Mesenchymal stem cell (in vitro differentiated cells and primary cell): ENCODE results near the gene GNPTG.

Source experiments
- DNase-seq: peaks from one replicate; pipeline ENCODE4 v3.0.0-alpha.2; 2013
- H2AFZ ChIP-seq: one replicate; pipeline ENCODE4 v1.6.1; 2013; ENCODE audit warnings: low read depth, mild to moderate bottlenecking, control low read depth, inconsistent platforms, low read length, moderate library complexity
- H2AK5ac ChIP-seq: 2 replicates; pipeline ENCODE4 v1.6.1; 2013; ENCODE audit warnings: low read length, moderate library complexity, mild to moderate bottlenecking, inconsistent platforms; ENCODE audit not compliant: severe bottlenecking
- H2BK120ac ChIP-seq: one replicate; pipeline ENCODE4 v1.6.1; 2013; ENCODE audit warnings: low read depth, mild to moderate bottlenecking, inconsistent platforms, low read length, moderate library complexity
- H2BK12ac ChIP-seq, 2 experiments: one replicate each; pipeline ENCODE4 v1.6.1; 2013; ENCODE audit warnings: inconsistent platforms in 2 of 2, low read length in 2 of 2, mild to moderate bottlenecking in 2 of 2, moderate library complexity in 2 of 2, control low read depth in 1 of 2
- H2BK15ac ChIP-seq: one replicate; pipeline ENCODE4 v1.6.1; 2013; ENCODE audit warnings: mild to moderate bottlenecking, low read depth, inconsistent platforms; ENCODE audit not compliant: poor library complexity, severe bottlenecking
- H2BK5ac ChIP-seq: 2 replicates; pipeline ENCODE4 v1.6.1; 2013; ENCODE audit warnings: low read depth, mild to moderate bottlenecking, low read length, control low read depth, inconsistent platforms; ENCODE audit not compliant: poor library complexity, severe bottlenecking
- H3K14ac ChIP-seq, 2 experiments: one replicate each; pipeline ENCODE4 v1.6.1; 2013; ENCODE audit warnings: inconsistent platforms in 2 of 2, low read length in 2 of 2, control low read depth in 1 of 2, mild to moderate bottlenecking in 1 of 2, moderate library complexity in 1 of 2
- H3K18ac ChIP-seq, 2 experiments: one replicate each; pipeline ENCODE4 v1.6.1; 2013; ENCODE audit warnings: inconsistent platforms in 2 of 2, low read length in 2 of 2, control low read depth in 1 of 2, low read depth in 1 of 2, mild to moderate bottlenecking in 1 of 2
- H3K23ac ChIP-seq, 2 experiments: one replicate each; pipeline ENCODE4 v1.6.1; 2013; ENCODE audit warnings: inconsistent platforms in 2 of 2, low read length in 2 of 2, mild to moderate bottlenecking in 2 of 2, moderate library complexity in 2 of 2, control low read depth in 1 of 2
- H3K27ac ChIP-seq: 2 replicates; pipeline ENCODE4 v1.5.1; 2013; ENCODE audit warnings: mild to moderate bottlenecking, moderate library complexity, low read length, control low read depth, inconsistent platforms; ENCODE audit not compliant: poor library complexity, severe bottlenecking
- H3K27me3 ChIP-seq, 2 experiments: 2 replicates each; pipeline versions ENCODE4 v1.6.1 to v1.7.0; 2013; ENCODE audit warnings: low read length in 2 of 2, mild to moderate bottlenecking in 2 of 2, moderate library complexity in 2 of 2, control low read depth in 1 of 2, inconsistent platforms in 1 of 2; ENCODE audit not compliant: control insufficient read depth in 1 of 2, insufficient read depth in 1 of 2
- H3K36me3 ChIP-seq, 2 experiments: 2 replicates each; pipeline versions ENCODE4 v1.6.1 to v1.7.0; 2013; ENCODE audit warnings: low read length in 2 of 2, control low read depth in 1 of 2, inconsistent platforms in 1 of 2, low read depth in 1 of 2, mild to moderate bottlenecking in 1 of 2; ENCODE audit not compliant: insufficient read depth in 2 of 2, control insufficient read depth in 1 of 2
- H3K4ac ChIP-seq, 2 experiments: one replicate each; pipeline ENCODE4 v1.6.1; 2013; ENCODE audit warnings: inconsistent platforms in 2 of 2, low read length in 2 of 2, mild to moderate bottlenecking in 2 of 2, moderate library complexity in 2 of 2, control low read depth in 1 of 2, low read depth in 1 of 2
- H3K4me1 ChIP-seq: 2 replicates; pipeline ENCODE4 v1.6.1; 2013; ENCODE audit warnings: low read depth, low read length, control low read depth; ENCODE audit not compliant: control insufficient read depth, insufficient read depth
- H3K4me2 ChIP-seq: 2 replicates; pipeline ENCODE4 v1.6.1; 2013; ENCODE audit warnings: low read length, mild to moderate bottlenecking, inconsistent platforms; ENCODE audit not compliant: poor library complexity, severe bottlenecking
- H3K4me3 ChIP-seq, 2 experiments: 2 replicates each; pipeline versions ENCODE4 v1.5.1 to v1.7.0; 2013; ENCODE audit warnings: low read length in 2 of 2, mild to moderate bottlenecking in 2 of 2, control low read depth in 1 of 2, low read depth in 1 of 2; ENCODE audit not compliant: insufficient read depth in 1 of 2
- H3K79me1 ChIP-seq: replicated peaks from 2 replicates; pipeline ENCODE4 v1.6.1; 2013; ENCODE audit warnings: mild to moderate bottlenecking, control low read depth, low read length, inconsistent platforms; ENCODE audit not compliant: poor library complexity, severe bottlenecking
- H3K9ac ChIP-seq: 2 replicates; pipeline ENCODE4 v1.7.0; 2013; ENCODE audit warnings: mild to moderate bottlenecking, low read length, moderate library complexity
- H3K9me3 ChIP-seq: 2 replicates; pipeline ENCODE4 v1.7.0; 2013; ENCODE audit warnings: mild to moderate bottlenecking, low read length; ENCODE audit not compliant: control insufficient read depth
- H4K8ac ChIP-seq: one replicate; pipeline ENCODE4 v1.6.1; 2013; ENCODE audit warnings: inconsistent platforms, mild to moderate bottlenecking, low read length, moderate library complexity
- H4K91ac ChIP-seq: one replicate; pipeline ENCODE4 v1.6.1; 2013; ENCODE audit warnings: mild to moderate bottlenecking, low read length, inconsistent platforms
- WGBS: methylation state at CpG from one replicate; pipeline ENCODE4 v1.1.7; 2013; ENCODE audit warnings: mixed read lengths; 5-methylcytosine and 5-hydroxymethylcytosine counted together

GNPTG gene

GRCh38 chr16:1349351-1349750 is 2.4 kb upstream of the GNPTG start:
- Histone ChIP-seq H3K14ac (no peak overlapping the region), H3K27me3 (peaks cover 0 to 6% of the 10 kb centered on the region in 2 experiments), H3K18ac (no peak overlapping the region), H2AK5ac (no peak overlapping the region), H3K79me1 (peaks cover 36% of the 10 kb centered on the region), H2BK5ac (no peak overlapping the region), H4K91ac (no peak overlapping the region), H3K4ac (no peak overlapping the region), H3K9ac (no peak overlapping the region), H3K4me3 (no peak overlapping the region), H2BK12ac (no peak overlapping the region), H3K23ac (no peak overlapping the region), H4K8ac (no peak overlapping the region), H2BK120ac (no peak overlapping the region), H3K4me1 (peaks cover 25% of the 10 kb centered on the region), H3K27ac (no peak overlapping the region), H2AFZ (no peak overlapping the region), H3K36me3 (peaks cover 25 to 48% of the 10 kb centered on the region in 2 experiments), H3K4me2 (no peak overlapping the region), H3K9me3 (no peaks in the 10 kb centered on the region), H2BK15ac (no peak overlapping the region)
- WGBS: 94% methylated on average over 16 of the region's 16 CpGs
- DNase-seq: no peak

- H3K4me2 ChIP-seq: no peak overlapping the region
- H3K9ac ChIP-seq: no peak overlapping the region
- no peak overlapping the region for H3K18ac ChIP-seq
- no peak overlapping the region for H4K91ac ChIP-seq
- H3K4me1 ChIP-seq: peaks cover 25% of the 10 kb centered on the region
- no peak overlapping the region for H2BK15ac ChIP-seq
- no peak overlapping the region for H3K14ac ChIP-seq
- no peak for DNase-seq
- H4K8ac ChIP-seq: no peak overlapping the region
- H3K4me3 ChIP-seq: no peak overlapping the region
- no peak overlapping the region for H2BK120ac ChIP-seq
- peaks cover 36% of the 10 kb centered on the region for H3K79me1 ChIP-seq
- H2AK5ac ChIP-seq: no peak overlapping the region
- no peak overlapping the region for H2BK12ac ChIP-seq
- H3K36me3 ChIP-seq: peaks cover 25 to 51% of the 10 kb centered on the region in 2 experiments
- WGBS: 93% methylated on average over 17 of the region's 17 CpGs
- no peak overlapping the region for H2BK5ac ChIP-seq
- H3K9me3 ChIP-seq: no peaks in the 10 kb centered on the region
- no peaks in the 10 kb centered on the region for H3K27me3 ChIP-seq
- no peak overlapping the region for H2AFZ ChIP-seq
- no peak overlapping the region for H3K23ac ChIP-seq
- H3K4ac ChIP-seq: no peak overlapping the region
- H3K27ac ChIP-seq: no peak overlapping the region
Observed at GRCh38 chr16:1349951-1350350, 1.8 kb upstream of the GNPTG start.

- Histone ChIP-seq H4K8ac (no peak overlapping the region), H3K14ac (no peak overlapping the region), H3K9me3 (no peaks in the 10 kb centered on the region), H2BK12ac (peak overlapping the region in 1 of 2 experiments; percentile 21), H3K9ac (peak overlapping the region; percentile 92), H3K18ac (no peak overlapping the region), H3K79me1 (peaks cover 36% of the 10 kb centered on the region), H3K4me3 (peak overlapping the region; percentile 98 to 99), H3K4me1 (peaks cover 25% of the 10 kb centered on the region), H3K4me2 (peak overlapping the region; percentile 78), H2BK15ac (no peak overlapping the region), H2BK5ac (no peak overlapping the region), H3K23ac (no peak overlapping the region), H2AK5ac (no peak overlapping the region), H3K36me3 (peaks cover 25 to 57% of the 10 kb centered on the region in 2 experiments), H2AFZ (no peak overlapping the region), H3K27ac (no peak overlapping the region), H4K91ac (no peak overlapping the region), H3K4ac (peak overlapping the region in 1 of 2 experiments; percentile 24), H3K27me3 (no peaks in the 10 kb centered on the region), H2BK120ac (no peak overlapping the region)
- DNase-seq: no peak
- WGBS: 85% methylated on average over 19 of the region's 19 CpGs
Observed at GRCh38 chr16:1350691-1351090, 1.0 kb upstream of the GNPTG start.

GRCh38 chr16:1351215-1351581 is 533 bp upstream of the GNPTG start:
- Histone ChIP-seq H2AK5ac (no peak overlapping the region), H3K4me1 (peaks cover 29% of the 10 kb centered on the region), H4K8ac (peak overlapping the region; percentile 82), H2AFZ (peak overlapping the region; percentile 88), H3K9ac (peak overlapping the region; percentile 92), H2BK12ac (peak overlapping the region in 1 of 2 experiments; percentile 56), H2BK5ac (no peak overlapping the region), H3K9me3 (no peaks in the 10 kb centered on the region), H3K36me3 (peaks cover 25 to 60% of the 10 kb centered on the region in 2 experiments), H3K27ac (no peak overlapping the region), H4K91ac (peak overlapping the region; percentile 92), H3K4me2 (peak overlapping the region; percentile 78), H3K27me3 (no peaks in the 10 kb centered on the region), H3K23ac (peak overlapping the region in 1 of 2 experiments; percentile 100), H2BK15ac (no peak overlapping the region), H3K4ac (peak overlapping the region; percentile 53 to 99), H3K14ac (peak overlapping the region in 1 of 2 experiments; percentile 97), H3K18ac (peak overlapping the region; percentile 83 to 92), H3K79me1 (peaks cover 41% of the 10 kb centered on the region), H2BK120ac (no peak overlapping the region), H3K4me3 (peak overlapping the region; percentile 98 to 99)
- no peak for DNase-seq
- under 1% methylated on average over 33 of the region's 35 CpGs for WGBS
